Stimulated activated memory B cell treated with anti-CD40 and anti-IgM and Interleukin-4, amounts not matched to agents 10 μg/mL and 1 μg/mL and 100 μg/mL, for 72 hours (primary cell): ENCODE measurements around the gene DNAJC1.
"Not testable (repeated sequence)": the region's sequence is repeated elsewhere in the genome, so short reads cannot be mapped to it uniquely, and the experiment has no call there.

Source experiments
- ATAC-seq: fragments of 150-1000 bp; cut with Tn5 transposase; 2 replicates; pipeline ENCODE4 v1.10.0; 2021
- H3K27ac Mint-ChIP-seq: one replicate; pipeline ENCODE4 v1.8.0; 2022; ENCODE audit warnings: mild to moderate bottlenecking, mixed read lengths
- H3K27me3 Mint-ChIP-seq: one replicate; pipeline ENCODE4 v1.8.0; 2022; ENCODE audit warnings: mixed read lengths
- H3K36me3 Mint-ChIP-seq: one replicate; pipeline ENCODE4 v1.8.0; 2022; ENCODE audit warnings: mixed read lengths
- H3K4me1 Mint-ChIP-seq: one replicate; pipeline ENCODE4 v1.8.0; 2022; ENCODE audit warnings: mixed read lengths
- H3K4me3 Mint-ChIP-seq: one replicate; pipeline ENCODE4 v1.8.0; 2022; ENCODE audit warnings: mild to moderate bottlenecking, moderate library complexity, mixed read lengths
- H3K9me3 Mint-ChIP-seq: one replicate; pipeline ENCODE4 v1.8.0; 2022; ENCODE audit warnings: mixed read lengths

DNAJC1 gene

DNA sequence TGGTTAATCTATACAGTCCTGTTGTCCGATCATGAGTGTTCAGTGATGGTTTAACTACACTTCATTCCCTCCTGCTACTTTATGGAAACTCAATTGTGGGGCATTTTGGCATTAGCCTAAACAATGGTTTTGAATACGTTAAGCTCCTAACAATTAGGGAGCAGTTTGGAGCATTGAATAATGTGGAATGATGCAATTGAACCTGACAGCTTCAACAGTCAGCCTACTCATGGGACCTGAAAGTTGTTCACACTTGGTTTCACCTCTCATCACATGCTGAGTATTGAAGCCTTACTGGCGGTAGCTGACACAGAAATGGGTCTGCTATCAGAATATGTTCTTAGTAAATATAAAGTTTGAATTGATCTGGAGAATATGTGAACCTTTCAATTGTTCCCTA lies 283.4 kb downstream of the DNAJC1 start:
- no peak for ATAC-seq
- H3K27me3 Mint-ChIP-seq: no peaks in the 10 kb centered on the region
- no peak overlapping the region for H3K27ac Mint-ChIP-seq
- no peaks in the 10 kb centered on the region for H3K9me3 Mint-ChIP-seq
- no peak overlapping the region for H3K4me3 Mint-ChIP-seq
- peaks cover 12% of the 10 kb centered on the region for H3K4me1 Mint-ChIP-seq
- H3K36me3 Mint-ChIP-seq: peaks cover 39% of the 10 kb centered on the region

DNA sequence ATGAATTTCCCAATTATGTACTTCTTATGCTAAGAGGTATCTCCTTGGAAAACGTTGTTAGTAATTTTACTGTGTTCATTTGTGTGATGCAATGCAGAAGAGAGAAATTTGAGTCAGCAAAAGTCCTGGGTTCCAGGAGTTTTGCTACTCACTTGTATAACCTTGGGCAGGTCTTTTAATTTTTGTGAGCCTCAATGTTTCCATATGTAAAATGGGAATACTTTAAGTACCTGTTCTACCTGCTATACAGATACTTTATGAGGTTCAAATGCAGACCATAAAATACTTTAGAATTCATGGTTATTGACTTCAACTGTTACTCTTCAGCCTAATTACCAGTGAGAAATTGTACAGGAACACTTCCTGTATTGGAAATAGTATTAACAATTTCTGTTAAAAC lies 284.0 kb downstream of the DNAJC1 start:
- H3K36me3 Mint-ChIP-seq: peaks cover 40% of the 10 kb centered on the region
- no peak overlapping the region for H3K27ac Mint-ChIP-seq
- H3K4me3 Mint-ChIP-seq: no peak overlapping the region
- peaks cover 11% of the 10 kb centered on the region for H3K4me1 Mint-ChIP-seq
- ATAC-seq: no peak
- no peaks in the 10 kb centered on the region for H3K9me3 Mint-ChIP-seq
- no peaks in the 10 kb centered on the region for H3K27me3 Mint-ChIP-seq

- H3K4me3 Mint-ChIP-seq, ATAC-seq, H3K27ac Mint-ChIP-seq, H3K27me3 Mint-ChIP-seq, H3K4me1 Mint-ChIP-seq, H3K9me3 Mint-ChIP-seq: not testable (repeated sequence)
- H3K36me3 Mint-ChIP-seq: peaks cover 52% of the 10 kb centered on the region
Measured at GRCh38 chr10:21717437-21718054, 286.0 kb downstream of the DNAJC1 start.

DNA sequence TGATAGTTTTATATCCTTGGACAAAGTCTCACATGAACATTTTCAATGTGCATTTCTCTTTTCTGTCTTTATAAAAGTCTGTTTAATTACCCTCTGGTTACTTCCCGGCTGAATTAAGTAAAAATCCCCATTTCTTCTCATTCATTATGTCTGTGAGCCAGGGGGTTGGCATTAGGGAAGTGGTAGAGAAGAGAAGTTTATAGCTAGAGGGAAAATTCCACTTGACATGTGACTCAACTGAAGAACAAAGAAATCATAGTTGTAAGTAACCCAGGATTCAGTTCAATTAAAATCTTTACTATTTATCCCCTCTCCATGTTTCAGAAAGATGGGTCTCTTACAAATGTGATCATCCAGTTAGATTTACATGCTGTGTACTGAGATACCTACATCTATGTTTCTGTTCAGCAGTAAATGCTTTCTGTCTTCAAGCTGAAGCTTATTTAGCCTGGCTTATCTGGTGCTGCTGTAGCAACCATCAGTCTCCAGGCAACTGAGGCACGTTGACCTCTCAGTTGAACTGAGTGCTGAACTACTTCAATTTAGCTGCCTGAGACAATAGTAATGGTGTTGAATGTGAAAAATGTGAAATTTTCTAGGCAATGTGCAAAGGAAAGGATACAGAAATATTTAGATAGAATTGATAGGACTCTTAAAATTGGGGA lies 287.9 kb downstream of the DNAJC1 start:
- H3K27ac Mint-ChIP-seq: no peak overlapping the region
- no peak for ATAC-seq
- H3K27me3 Mint-ChIP-seq: no peaks in the 10 kb centered on the region
- no peak overlapping the region for H3K4me3 Mint-ChIP-seq
- H3K4me1 Mint-ChIP-seq: peaks cover 14% of the 10 kb centered on the region
- H3K36me3 Mint-ChIP-seq: peaks cover 52% of the 10 kb centered on the region
- no peaks in the 10 kb centered on the region for H3K9me3 Mint-ChIP-seq

- Mint-ChIP-seq H3K9me3 (no peaks in the 10 kb centered on the region), H3K27ac (no peak overlapping the region), H3K4me3 (no peak overlapping the region), H3K27me3 (no peaks in the 10 kb centered on the region), H3K4me1 (peaks cover 26% of the 10 kb centered on the region), H3K36me3 (peaks cover 66% of the 10 kb centered on the region)
- no peak for ATAC-seq
Measured at GRCh38 chr10:21712975-21713374, 290.6 kb downstream of the DNAJC1 start.

DNA sequence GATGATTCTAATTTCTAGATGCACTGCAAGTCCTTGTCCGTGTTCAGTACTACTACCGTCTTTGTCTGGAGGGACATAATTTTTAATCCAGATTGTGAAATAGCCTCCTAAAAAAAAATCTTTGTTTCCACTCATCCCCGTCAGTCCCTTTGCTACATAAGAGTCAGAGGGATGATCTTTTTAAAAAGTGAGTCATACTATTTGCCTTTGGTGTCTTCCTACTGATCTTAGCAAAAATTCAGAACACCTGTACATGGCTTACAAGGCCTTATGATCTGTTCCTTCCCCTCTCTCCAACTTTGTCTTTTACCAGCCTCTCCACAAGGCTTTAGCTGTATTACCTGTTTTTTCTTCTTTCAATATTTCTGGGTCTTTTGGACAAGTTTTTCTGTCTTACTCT lies 296.0 kb downstream of the DNAJC1 start:
- ATAC-seq: no peak
- H3K4me3 Mint-ChIP-seq: no peak overlapping the region
- H3K9me3 Mint-ChIP-seq: no peaks in the 10 kb centered on the region
- peaks cover 59% of the 10 kb centered on the region for H3K36me3 Mint-ChIP-seq
- H3K27me3 Mint-ChIP-seq: no peaks in the 10 kb centered on the region
- H3K4me1 Mint-ChIP-seq: peaks cover 49% of the 10 kb centered on the region
- H3K27ac Mint-ChIP-seq: no peak overlapping the region
